Liver (tissue), 9 donors: Measurements from ENCODE around the gene AKR1B15. TPM values are rescaled to one million over a fixed set of nuclear protein-coding genes. Genes with fewer than 3 reads are reported as not detected.

Source experiments
- DNase-seq: peaks from one replicate; pipeline ENCODE4 v3.0.0-alpha.2; 2017; ENCODE audit warnings: low spot score
- H3K27ac ChIP-seq, 2 donors: one replicate each; pipeline ENCODE4 v1.7.0; 2013; ENCODE audit warnings: inconsistent platforms in 2 of 2, low read length in 2 of 2, control low read depth in 1 of 2, low read depth in 1 of 2, mild to moderate bottlenecking in 1 of 2
- H3K27me3 ChIP-seq, 4 donors: one replicate each; pipeline versions ENCODE4 v1.6.1 to v1.7.0; 2013; ENCODE audit warnings: low read length in 3 of 4, inconsistent platforms in 1 of 4, mild to moderate bottlenecking in 1 of 4, moderate library complexity in 1 of 4; ENCODE audit not compliant: control insufficient read depth in 4 of 4, insufficient read depth in 4 of 4
- H3K36me3 ChIP-seq, 4 donors: one replicate each; pipeline versions ENCODE4 v1.6.1 to v1.7.0; 2013; ENCODE audit warnings: low read length in 3 of 4, mild to moderate bottlenecking in 3 of 4, low read depth in 1 of 4, moderate library complexity in 1 of 4; ENCODE audit not compliant: control insufficient read depth in 4 of 4, insufficient read depth in 3 of 4
- H3K4me1 ChIP-seq, 4 donors: one replicate each; pipeline versions ENCODE4 v1.6.1 to v1.7.0; 2013; ENCODE audit warnings: low read length in 3 of 4, mild to moderate bottlenecking in 3 of 4, moderate library complexity in 1 of 4; ENCODE audit not compliant: control insufficient read depth in 4 of 4, insufficient read depth in 4 of 4
- H3K4me3 ChIP-seq, 3 donors: one replicate each; pipeline versions ENCODE4 v1.6.1 to v1.7.0; 2013; ENCODE audit warnings: low read length in 3 of 3, control low read depth in 1 of 3, low read depth in 1 of 3, mild to moderate bottlenecking in 1 of 3
- H3K9ac ChIP-seq, 2 donors: one replicate each; pipeline ENCODE4 v1.7.0; 2013; ENCODE audit warnings: low read length in 2 of 2, mild to moderate bottlenecking in 2 of 2, moderate library complexity in 2 of 2, control low read depth in 1 of 2, low read depth in 1 of 2
- H3K9me3 ChIP-seq, 4 donors: one replicate each; pipeline versions ENCODE4 v1.6.1 to v1.7.0; 2013; ENCODE audit warnings: low read length in 3 of 4; ENCODE audit not compliant: control insufficient read depth in 4 of 4
- ATF3 ChIP-seq: IDR thresholded peaks from 2 replicates; pipeline ENCODE4 v1.6.1; 2016; ENCODE audit warnings: antibody characterized with exemption
- CTCF ChIP-seq: fragments of 150-350 bp; IDR thresholded peaks from 2 replicates; pipeline ENCODE4 v1.5.1; 2017; ENCODE audit warnings: improper control_type of control experiment, low read depth, low read length; ENCODE audit not compliant: missing input control
- FOXA1 ChIP-seq: IDR thresholded peaks from 2 replicates; pipeline ENCODE4 v1.6.1; 2016; ENCODE audit warnings: antibody characterized with exemption
- FOXA2 ChIP-seq: IDR thresholded peaks from 2 replicates; pipeline ENCODE4 v1.6.1; 2016; ENCODE audit warnings: antibody characterized with exemption
- GABPA ChIP-seq, 2 donors: IDR thresholded peaks in 1 of 2; conservative IDR thresholded peaks in 1 of 2; 2 replicates each; pipeline ENCODE4 v1.6.1; 2016; ENCODE audit warnings: antibody characterized with exemption in 2 of 2, mild to moderate bottlenecking in 1 of 2, moderate library complexity in 1 of 2
- HNF4A ChIP-seq, 2 donors: conservative IDR thresholded peaks; 2 replicates each; pipeline ENCODE4 v1.6.1; 2016; ENCODE audit warnings: antibody characterized with exemption in 2 of 2, mild to moderate bottlenecking in 2 of 2
- JUND ChIP-seq, 2 donors: IDR thresholded peaks; 2 replicates each; pipeline ENCODE4 v1.6.1; 2016; ENCODE audit warnings: antibody characterized with exemption in 2 of 2
- RAD21 ChIP-seq, 2 donors: IDR thresholded peaks; 2 replicates each; pipeline ENCODE4 v1.6.1; 2016; ENCODE audit warnings: antibody characterized with exemption in 2 of 2, mild to moderate bottlenecking in 2 of 2
- ZBTB33 ChIP-seq: IDR thresholded peaks from 2 replicates; pipeline ENCODE4 v1.6.1; 2016; ENCODE audit warnings: antibody characterized with exemption
- WGBS: extraction: QIAGEN DNeasy Blood & Tissue Kit; methylation state at CpG from one replicate; pipeline ENCODE4 v1.1.7; 2013; 5-methylcytosine and 5-hydroxymethylcytosine counted together
- polyA plus RNA-seq, 2 donors: library from polyadenylated mRNA; stranded (reverse) in 1 of 2; unstranded in 1 of 2; fragments of 200-250 nt in 1 of 2; fragments of >200 nt in 1 of 2; fragmentation: Nextera tagmentation in 1 of 2; extraction: Ambion mirVana in 1 of 2; gene quantifications; one replicate each; pipeline versions ENCODE4 v1.2.1 to v1.2.3, GENCODE V29; 2013 to 2015
- total RNA-seq, 2 donors: library from RNA; depleted of rRNA; stranded (reverse); fragments of >200 nt; gene quantifications; one replicate each; pipeline ENCODE4 v1.2.3, GENCODE V29; 2014
- TF ChIP-seq, protein P1 (sequence below): IDR thresholded peaks from 2 replicates; pipeline ENCODE4 v1.6.1; 2016; ENCODE audit warnings: antibody characterized with exemption
- donor health status: healthy.
- donor health status: healthy.
- donor health status: healthy.
- donor health status: healthy.
- donor health status: healthy.

The AKR1B15 gene
- total and polyA plus RNA-seq, 4 donors, result 0.12 TPM; not detected in 3

DNA sequence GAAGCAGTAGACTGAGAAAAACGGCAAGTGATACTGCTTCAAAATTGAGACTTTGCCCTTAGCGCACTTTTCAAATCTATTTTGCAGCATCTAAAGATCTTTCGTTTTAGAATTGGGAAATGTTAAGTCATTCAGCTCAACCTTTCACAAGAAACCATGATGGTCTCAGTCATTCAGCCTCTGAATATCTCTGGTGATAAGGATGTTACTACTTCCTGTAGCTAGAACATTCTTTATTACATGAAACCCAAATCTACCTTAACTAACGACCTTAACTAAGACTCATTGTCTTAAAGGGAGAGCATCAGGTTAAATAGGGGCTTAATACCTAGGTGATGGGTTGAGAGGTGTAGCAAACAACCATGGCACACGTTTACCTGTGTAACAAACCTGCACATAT lies 47.9 kb upstream of the AKR1B15 start (continued):
- no peak for TF ChIP-seq CTCF

- no peaks in the 10 kb centered on the region for H3K4me1 ChIP-seq
- no peaks in the 10 kb centered on the region for H3K9me3 ChIP-seq
- WGBS, result 67% methylated on average over 3 of the region's 3 CpGs
- H3K4me3 ChIP-seq, result no peak overlapping the region
- DNase-seq, result no peak
- no peak for TF ChIP-seq HNF4A (conservative IDR thresholded peaks at IDR 0.05)
- TF ChIP-seq FOXA1, result no peak
- no peak for TF ChIP-seq GABPA (IDR thresholded peaks at IDR 0.05 in 1 of 2, conservative IDR thresholded peaks at IDR 0.05 in 1 of 2)
- no peak for TF ChIP-seq ATF3
- TF ChIP-seq RAD21 (IDR thresholded peaks at IDR 0.05), result no peak
- no peak for TF ChIP-seq FOXA2
- TF ChIP-seq, protein P1, sequence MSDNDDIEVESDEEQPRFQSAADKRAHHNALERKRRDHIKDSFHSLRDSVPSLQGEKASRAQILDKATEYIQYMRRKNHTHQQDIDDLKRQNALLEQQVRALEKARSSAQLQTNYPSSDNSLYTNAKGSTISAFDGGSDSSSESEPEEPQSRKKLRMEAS, result no peak
- no peak overlapping the region for H3K9ac ChIP-seq
- no peaks in the 10 kb centered on the region for H3K36me3 ChIP-seq
- no peak overlapping the region for H3K27ac ChIP-seq
- peaks cover 0 to 7% (median 0%) of the 10 kb centered on the region in 4 donors for H3K27me3 ChIP-seq
Observed at GRCh38 chr7:134502463-134503371, 46.2 kb upstream of the AKR1B15 start.

- Histone ChIP-seq H3K36me3 (no peaks in the 10 kb centered on the region), H3K4me3 (no peak overlapping the region), H3K4me1 (no peaks in the 10 kb centered on the region), H3K27me3 (peaks cover 0 to 2% (median 0%) of the 10 kb centered on the region in 4 donors), H3K9me3 (no peaks in the 10 kb centered on the region), H3K9ac (no peak overlapping the region), H3K27ac (no peak overlapping the region)
- DNase-seq, result no peak
- TF ChIP-seq GABPA (IDR thresholded peaks at IDR 0.05 in 1 of 2, conservative IDR thresholded peaks at IDR 0.05 in 1 of 2) (no peak), JUND (IDR thresholded peaks at IDR 0.05) (no peak), ZBTB33 (no peak)
- WGBS, result 87% methylated on average over 3 of the region's 3 CpGs
Observed at GRCh38 chr7:134504660-134505164, 44.2 kb upstream of the AKR1B15 start.
